ENCODE results near the gene CFAP299. TPM values are rescaled to one million over a fixed set of nuclear protein-coding genes. Genes with fewer than 3 reads are reported as not detected.

CFAP299 gene
- polyA plus RNA-seq, 2 donors: not detected

DNA sequence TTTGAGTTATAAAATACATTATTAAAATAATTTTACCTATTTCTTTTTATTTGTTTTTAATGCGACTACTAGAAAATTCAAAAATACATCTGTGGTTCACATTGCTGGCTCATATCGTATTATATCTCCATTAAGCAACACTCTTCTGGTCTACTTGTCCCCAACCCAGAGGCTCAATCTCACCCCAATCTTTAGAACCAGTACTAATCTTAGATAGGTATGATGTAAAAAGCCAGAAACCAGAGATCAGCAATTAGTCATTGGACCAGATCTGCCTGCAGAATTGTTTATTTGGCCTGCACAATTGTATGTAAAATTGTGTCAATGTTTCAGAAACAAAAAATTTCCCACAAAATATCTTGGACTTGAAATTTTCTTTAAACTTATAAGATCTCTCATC, 539.4 kb downstream of the CFAP299 start:
- H3K4me3 ChIP-seq (ENCODE audit: low read depth in 1 of 2, low read length in 2 of 2): no peak overlapping the region
- no peaks in the 10 kb centered on the region for H3K4me1 ChIP-seq (ENCODE audit: control insufficient read depth in 2 of 2, insufficient read depth in 2 of 2, low read length in 1 of 2)
- 96% methylated on average over 2 of the region's 2 CpGs for WGBS, 2 donors

DNA sequence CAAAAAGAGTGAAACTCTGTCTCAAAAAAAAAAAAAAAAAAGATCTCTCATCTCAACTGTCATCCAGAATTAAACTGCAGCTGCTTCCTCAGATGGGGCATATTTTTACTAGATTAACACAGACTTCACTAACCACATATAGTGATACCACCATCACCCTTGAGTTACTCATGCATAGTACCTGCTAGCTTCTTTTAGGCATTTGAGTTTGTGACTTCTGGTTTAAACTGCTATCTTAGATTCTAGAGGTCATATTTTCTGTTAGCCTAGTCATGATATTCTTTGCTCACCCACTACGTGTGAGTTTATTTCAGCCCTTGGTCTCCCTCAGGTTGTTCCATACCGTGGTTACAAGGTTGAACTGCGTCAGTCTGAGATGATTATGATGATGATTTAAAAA, 540.1 kb downstream of the CFAP299 start:
- H3K9me3 ChIP-seq (ENCODE audit: control insufficient read depth in 2 of 2, insufficient read depth in 1 of 2, low read depth in 1 of 2, low read length in 1 of 2): no peaks in the 10 kb centered on the region
- no peaks in the 10 kb centered on the region for H3K4me1 ChIP-seq (ENCODE audit: control insufficient read depth in 2 of 2, insufficient read depth in 2 of 2, low read length in 1 of 2)
- no peaks in the 10 kb centered on the region for H3K27me3 ChIP-seq (ENCODE audit: control insufficient read depth in 1 of 2, insufficient read depth in 2 of 2, low read length in 2 of 2)
- no peaks in the 10 kb centered on the region for H3K36me3 ChIP-seq (ENCODE audit: control insufficient read depth in 2 of 2, insufficient read depth in 2 of 2, low read length in 1 of 2)
- WGBS, 2 donors: 80 to 88% methylated on average over 3 of the region's 3 CpGs
- no peak overlapping the region for H3K4me3 ChIP-seq (ENCODE audit: low read depth in 1 of 2, low read length in 2 of 2)
- H3K27ac ChIP-seq (ENCODE audit: low read depth in 2 of 2, low read length in 1 of 2): no peak overlapping the region

More for the DNA sequence above, 539.4 kb downstream of the CFAP299 start:
- Histone ChIP-seq H3K9me3 (ENCODE audit: control insufficient read depth in 2 of 2, insufficient read depth in 1 of 2, low read depth in 1 of 2, low read length in 1 of 2) (no peaks in the 10 kb centered on the region), H3K36me3 (ENCODE audit: control insufficient read depth in 2 of 2, insufficient read depth in 2 of 2, low read length in 1 of 2) (no peaks in the 10 kb centered on the region), H3K27me3 (ENCODE audit: control insufficient read depth in 1 of 2, insufficient read depth in 2 of 2, low read length in 2 of 2) (no peaks in the 10 kb centered on the region), H3K27ac (ENCODE audit: low read depth in 2 of 2, low read length in 1 of 2) (no peak overlapping the region)

DNA sequence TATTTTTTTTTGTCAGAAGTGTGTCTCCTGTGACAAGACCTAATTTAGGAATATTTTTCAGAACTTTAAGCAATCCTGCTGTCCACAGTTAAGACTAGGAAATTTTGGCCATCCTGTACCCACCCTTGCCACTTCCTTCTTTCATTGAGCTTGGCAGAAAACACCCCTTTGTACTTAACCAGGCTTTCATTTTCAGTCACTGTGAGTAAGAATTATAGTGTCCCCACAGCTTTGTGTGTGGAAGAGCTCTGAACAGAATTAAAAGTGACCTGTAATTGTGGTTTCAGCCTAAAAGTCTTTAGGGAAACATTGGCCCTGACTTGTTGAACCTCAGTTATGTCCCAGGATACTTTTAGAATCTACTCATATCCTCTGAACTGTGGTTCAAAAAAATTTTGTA, 541.3 kb downstream of the CFAP299 start:
- H3K4me1 ChIP-seq (ENCODE audit: control insufficient read depth in 2 of 2, insufficient read depth in 2 of 2, low read length in 1 of 2): no peaks in the 10 kb centered on the region
- no peaks in the 10 kb centered on the region for H3K27me3 ChIP-seq (ENCODE audit: control insufficient read depth in 1 of 2, insufficient read depth in 2 of 2, low read length in 2 of 2)
- no peaks in the 10 kb centered on the region for H3K36me3 ChIP-seq (ENCODE audit: control insufficient read depth in 2 of 2, insufficient read depth in 2 of 2, low read length in 1 of 2)
- no peaks in the 10 kb centered on the region for H3K9me3 ChIP-seq (ENCODE audit: control insufficient read depth in 2 of 2, insufficient read depth in 1 of 2, low read depth in 1 of 2, low read length in 1 of 2)
- H3K27ac ChIP-seq (ENCODE audit: low read depth in 2 of 2, low read length in 1 of 2): no peak overlapping the region
- no peak overlapping the region for H3K4me3 ChIP-seq (ENCODE audit: low read depth in 1 of 2, low read length in 2 of 2)

- Histone ChIP-seq H3K4me1 (ENCODE audit: control insufficient read depth in 2 of 2, insufficient read depth in 2 of 2, low read length in 1 of 2) (no peaks in the 10 kb centered on the region), H3K27ac (ENCODE audit: low read depth in 2 of 2, low read length in 1 of 2) (no peak overlapping the region), H3K4me3 (ENCODE audit: low read depth in 1 of 2, low read length in 2 of 2) (no peak overlapping the region), H3K36me3 (ENCODE audit: control insufficient read depth in 2 of 2, insufficient read depth in 2 of 2, low read length in 1 of 2) (no peaks in the 10 kb centered on the region), H3K27me3 (ENCODE audit: control insufficient read depth in 1 of 2, insufficient read depth in 2 of 2, low read length in 2 of 2) (no peaks in the 10 kb centered on the region), H3K9me3 (ENCODE audit: control insufficient read depth in 2 of 2, insufficient read depth in 1 of 2, low read depth in 1 of 2, low read length in 1 of 2) (no peaks in the 10 kb centered on the region)
- WGBS, 2 donors: 18 to 22% methylated on average over 1 of the region's 1 CpG
Observed at GRCh38 chr4:80878218-80878617, 542.7 kb downstream of the CFAP299 start.

- Histone ChIP-seq H3K27ac (ENCODE audit: low read depth in 2 of 2, low read length in 1 of 2) (no peak overlapping the region), H3K9me3 (ENCODE audit: control insufficient read depth in 2 of 2, insufficient read depth in 1 of 2, low read depth in 1 of 2, low read length in 1 of 2) (no peaks in the 10 kb centered on the region), H3K36me3 (ENCODE audit: control insufficient read depth in 2 of 2, insufficient read depth in 2 of 2, low read length in 1 of 2) (no peaks in the 10 kb centered on the region), H3K27me3 (ENCODE audit: control insufficient read depth in 1 of 2, insufficient read depth in 2 of 2, low read length in 2 of 2) (no peaks in the 10 kb centered on the region), H3K4me1 (ENCODE audit: control insufficient read depth in 2 of 2, insufficient read depth in 2 of 2, low read length in 1 of 2) (no peaks in the 10 kb centered on the region), H3K4me3 (ENCODE audit: low read depth in 1 of 2, low read length in 2 of 2) (no peak overlapping the region)
- WGBS, 2 donors: 66 to 68% methylated on average over 5 of the region's 5 CpGs
Observed at GRCh38 chr4:80897537-80898303, 562.2 kb downstream of the CFAP299 start.

DNA sequence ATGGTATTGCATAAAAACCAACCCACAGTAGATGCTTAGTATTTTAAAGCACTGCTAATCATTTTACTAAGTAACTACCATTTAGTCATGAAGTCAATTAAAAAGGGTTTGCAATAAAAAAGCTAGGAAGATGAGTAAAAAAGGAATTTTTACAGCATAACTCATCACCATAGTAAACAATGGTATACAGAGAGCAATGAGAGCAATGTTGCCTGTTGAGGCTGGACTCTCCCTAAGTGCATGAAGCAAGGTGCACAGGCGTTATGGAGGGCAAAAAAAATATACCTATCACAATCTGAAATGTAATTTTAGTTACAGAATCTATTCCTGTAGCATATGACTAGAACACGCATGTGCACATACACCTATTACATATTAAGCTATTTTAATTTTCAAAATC, 565.4 kb downstream of the CFAP299 start:
- no peaks in the 10 kb centered on the region for H3K27me3 ChIP-seq (ENCODE audit: control insufficient read depth in 1 of 2, insufficient read depth in 2 of 2, low read length in 2 of 2)
- 70 to 80% methylated on average over 2 of the region's 2 CpGs for WGBS, 2 donors
- H3K4me1 ChIP-seq (ENCODE audit: control insufficient read depth in 2 of 2, insufficient read depth in 2 of 2, low read length in 1 of 2): no peaks in the 10 kb centered on the region
- H3K36me3 ChIP-seq (ENCODE audit: control insufficient read depth in 2 of 2, insufficient read depth in 2 of 2, low read length in 1 of 2): no peaks in the 10 kb centered on the region
- H3K4me3 ChIP-seq (ENCODE audit: low read depth in 1 of 2, low read length in 2 of 2): no peak overlapping the region
- H3K27ac ChIP-seq (ENCODE audit: low read depth in 2 of 2, low read length in 1 of 2): no peak overlapping the region
- no peaks in the 10 kb centered on the region for H3K9me3 ChIP-seq (ENCODE audit: control insufficient read depth in 2 of 2, insufficient read depth in 1 of 2, low read depth in 1 of 2, low read length in 1 of 2)

- no peak overlapping the region for H3K27ac ChIP-seq (ENCODE audit: low read depth in 2 of 2, low read length in 1 of 2)
- H3K36me3 ChIP-seq (ENCODE audit: control insufficient read depth in 2 of 2, insufficient read depth in 2 of 2, low read length in 1 of 2): no peaks in the 10 kb centered on the region
- peaks cover 0 to 4% of the 10 kb centered on the region in 2 donors for H3K9me3 ChIP-seq (ENCODE audit: control insufficient read depth in 2 of 2, insufficient read depth in 1 of 2, low read depth in 1 of 2, low read length in 1 of 2)
- H3K27me3 ChIP-seq (ENCODE audit: control insufficient read depth in 1 of 2, insufficient read depth in 2 of 2, low read length in 2 of 2): no peaks in the 10 kb centered on the region
- H3K4me3 ChIP-seq (ENCODE audit: low read depth in 1 of 2, low read length in 2 of 2): no peak overlapping the region
- no peaks in the 10 kb centered on the region for H3K4me1 ChIP-seq (ENCODE audit: control insufficient read depth in 2 of 2, insufficient read depth in 2 of 2, low read length in 1 of 2)
Observed at GRCh38 chr4:80903020-80903419, 567.5 kb downstream of the CFAP299 start.

DNA sequence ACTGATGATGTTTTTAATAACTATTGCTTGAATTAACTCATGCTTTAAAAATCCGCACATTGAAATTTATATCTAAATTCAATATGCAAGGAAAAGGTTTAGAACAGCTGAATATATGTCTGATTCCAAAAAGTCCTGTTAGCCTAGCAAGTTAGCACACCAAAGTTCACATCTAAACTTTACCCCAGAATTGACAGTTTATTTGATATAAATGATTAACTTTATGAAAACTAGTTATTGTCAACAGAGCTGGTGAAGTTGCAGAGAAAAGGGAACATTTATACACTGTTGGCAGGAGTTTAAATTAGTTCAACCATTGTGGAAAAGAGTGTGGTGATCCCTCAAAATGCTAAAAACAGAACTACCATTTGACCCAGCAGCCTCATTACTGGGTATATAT, 574.4 kb downstream of the CFAP299 start:
- Histone ChIP-seq H3K4me3 (ENCODE audit: low read depth in 1 of 2, low read length in 2 of 2) (no peak overlapping the region), H3K36me3 (ENCODE audit: control insufficient read depth in 2 of 2, insufficient read depth in 2 of 2, low read length in 1 of 2) (no peaks in the 10 kb centered on the region), H3K27me3 (ENCODE audit: control insufficient read depth in 1 of 2, insufficient read depth in 2 of 2, low read length in 2 of 2) (peaks cover 0 to 2% of the 10 kb centered on the region in 2 donors), H3K9me3 (ENCODE audit: control insufficient read depth in 2 of 2, insufficient read depth in 1 of 2, low read depth in 1 of 2, low read length in 1 of 2) (peaks cover 0 to 4% of the 10 kb centered on the region in 2 donors), H3K27ac (ENCODE audit: low read depth in 2 of 2, low read length in 1 of 2) (no peak overlapping the region), H3K4me1 (ENCODE audit: control insufficient read depth in 2 of 2, insufficient read depth in 2 of 2, low read length in 1 of 2) (no peaks in the 10 kb centered on the region)
- WGBS, 2 donors: 95 to 96% methylated on average over 1 of the region's 1 CpG

- Histone ChIP-seq H3K4me1 (ENCODE audit: control insufficient read depth in 2 of 2, insufficient read depth in 2 of 2, low read length in 1 of 2) (no peaks in the 10 kb centered on the region), H3K9me3 (ENCODE audit: control insufficient read depth in 2 of 2, insufficient read depth in 1 of 2, low read depth in 1 of 2, low read length in 1 of 2) (peaks cover 0 to 2% of the 10 kb centered on the region in 2 donors), H3K4me3 (ENCODE audit: low read depth in 1 of 2, low read length in 2 of 2) (no peak overlapping the region), H3K27ac (ENCODE audit: low read depth in 2 of 2, low read length in 1 of 2) (no peak overlapping the region), H3K27me3 (ENCODE audit: control insufficient read depth in 1 of 2, insufficient read depth in 2 of 2, low read length in 2 of 2) (peaks cover 0 to 2% of the 10 kb centered on the region in 2 donors), H3K36me3 (ENCODE audit: control insufficient read depth in 2 of 2, insufficient read depth in 2 of 2, low read length in 1 of 2) (no peaks in the 10 kb centered on the region)
Observed at GRCh38 chr4:80911458-80911857, 575.9 kb downstream of the CFAP299 start.

- H3K4me3 ChIP-seq (ENCODE audit: low read depth in 1 of 2, low read length in 2 of 2): no peak overlapping the region
- no peak overlapping the region for H3K27ac ChIP-seq (ENCODE audit: low read depth in 2 of 2, low read length in 1 of 2)
- 89 to 93% methylated on average over 7 of the region's 7 CpGs for WGBS, 2 donors
- H3K36me3 ChIP-seq (ENCODE audit: control insufficient read depth in 2 of 2, insufficient read depth in 2 of 2, low read length in 1 of 2): no peaks in the 10 kb centered on the region
- H3K27me3 ChIP-seq (ENCODE audit: control insufficient read depth in 1 of 2, insufficient read depth in 2 of 2, low read length in 2 of 2): peaks cover 0 to 4% of the 10 kb centered on the region in 2 donors
- H3K4me1 ChIP-seq (ENCODE audit: control insufficient read depth in 2 of 2, insufficient read depth in 2 of 2, low read length in 1 of 2): no peaks in the 10 kb centered on the region
- no peaks in the 10 kb centered on the region for H3K9me3 ChIP-seq (ENCODE audit: control insufficient read depth in 2 of 2, insufficient read depth in 1 of 2, low read depth in 1 of 2, low read length in 1 of 2)
Observed at GRCh38 chr4:80912350-80912749, 576.8 kb downstream of the CFAP299 start.
